Left cardiac atrium (tissue), 4 donors: ENCODE data around the gene EYS. TPM values are rescaled to one million over a fixed set of nuclear protein-coding genes. Genes with fewer than 3 reads are reported as not detected.
A peak's percentile ranks its signal among the peaks of the same experiment; 100 is the strongest.
"Not testable (repeated sequence)": the region's sequence is repeated elsewhere in the genome, so short reads cannot be mapped to it uniquely, and the experiment has no call there.

Experiments
- ATAC-seq, 2 donors: fragments of 200-7000 bp; cut with Tn5 transposase; one replicate each; pipeline ENCODE4 v1.9.1; 2020; ENCODE audit warnings: mild to moderate bottlenecking in 2 of 2, moderate library complexity in 2 of 2
- DNase-seq: peaks from one replicate; pipeline ENCODE4 v3.0.0-alpha.2; 2020
- intact Hi-C, 2 donors: fragments of 100-400 bp; cut with DNase I; formaldehyde crosslinking; loops; one replicate each; pipeline versions ENCODE4 v1.14.1 to v1.15.1; 2022 to 2023
- total RNA-seq, 2 donors: library from RNA; stranded (reverse); fragmentation: NEBNext Ultra II Directional; extraction: Animal tissue kit (Norgen Biotek cat#: 25700); gene quantifications; one replicate each; pipeline ENCODE4 v1.2.1, GENCODE V29; 2021
- donor health status: DM: no; HTN: yes; CAD: no.
- donor health status: DM: no; HTN: yes; CAD: no; lungs with severe emphysema.
- donor health status: DM: yes; HTN: yes; CAD: no.
- donor health status: Dilated cardiomyopathy.

The EYS gene
- total RNA-seq, 2 donors from 2014 or later = 0.44 TPM; not detected in 1

DNA sequence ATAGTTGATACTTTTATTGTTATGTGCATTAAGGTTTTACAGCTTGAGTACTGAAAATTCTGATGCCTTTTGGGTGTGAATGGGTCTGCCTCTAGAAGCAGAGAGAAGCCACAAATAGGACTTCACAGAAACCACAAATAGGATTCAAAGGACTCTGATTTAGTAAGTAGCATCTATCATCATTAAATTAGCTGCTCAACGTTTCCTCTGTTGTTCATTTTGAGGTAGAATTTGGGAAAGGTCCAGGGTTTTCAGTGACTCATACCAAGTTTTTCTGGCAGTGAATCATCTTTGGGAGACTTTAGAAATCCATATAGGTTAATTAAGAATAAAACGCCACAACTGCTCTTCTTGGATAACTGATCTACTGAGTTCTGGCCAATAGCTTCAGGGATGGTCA is 1966.3 kb downstream of the EYS start:
- DNase-seq (no peak), ATAC-seq (peak in 1 of 2 donors; percentile 36)
- intact Hi-C loops = no loop called here

- DNase-seq (no peak), ATAC-seq (no peak)
- intact Hi-C loops = no loop called here
These were observed 1967.8 kb downstream of the EYS start for GRCh38 chr6:63739094-63739687.

- intact Hi-C loops, ATAC-seq, DNase-seq: not testable (repeated sequence)
These were observed 1968.8 kb downstream of the EYS start for GRCh38 chr6:63738190-63738589.

GRCh38 chr6:63734923-63735322 is 1972.1 kb downstream of the EYS start:
- no peak for DNase-seq
- no peak for ATAC-seq
- intact Hi-C loops = no loop called here

GRCh38 chr6:63732336-63732735 is 1974.7 kb downstream of the EYS start:
- no peak for DNase-seq
- intact Hi-C loops = no loop called here
- no peak for ATAC-seq

DNA sequence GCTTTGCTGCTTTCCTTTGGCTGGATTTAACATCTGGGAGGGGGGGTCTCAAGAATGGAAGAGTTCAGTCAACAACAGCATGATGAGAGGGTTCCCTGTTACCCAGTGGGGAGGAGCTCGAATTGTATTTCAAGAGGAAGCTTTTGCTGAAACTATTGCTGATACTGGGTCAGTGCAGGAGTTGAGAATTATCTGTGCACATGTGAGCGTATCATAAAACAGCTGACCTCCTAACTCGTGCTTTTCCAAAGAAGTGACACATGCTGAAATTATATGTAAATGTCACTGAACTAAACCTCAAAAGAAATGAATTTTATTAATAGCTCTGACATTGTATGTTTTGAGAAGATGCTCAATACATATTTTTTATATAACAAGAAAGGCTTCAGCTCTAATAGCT is 1975.1 kb downstream of the EYS start:
- DNase-seq = no peak
- intact Hi-C loops = no loop called here
- no peak for ATAC-seq

DNA sequence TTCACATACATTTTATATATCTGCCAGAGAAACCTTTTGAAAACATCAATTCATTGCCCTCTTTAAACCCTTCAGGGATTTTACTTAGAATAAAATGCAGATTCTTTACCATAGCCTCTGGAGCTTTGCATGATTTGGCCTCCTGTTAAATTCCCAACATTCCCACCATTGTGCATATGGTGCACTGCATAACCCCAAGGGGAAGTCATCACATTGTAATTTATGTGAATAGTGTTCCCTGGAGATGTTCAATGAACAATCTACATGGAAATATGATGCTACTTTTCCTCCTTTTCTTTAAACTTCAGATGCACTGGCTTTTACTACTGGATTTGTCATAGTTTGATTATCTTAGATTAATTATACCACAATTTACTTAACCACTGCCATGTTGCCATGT is 1976.7 kb downstream of the EYS start:
- no peak for DNase-seq
- no peak for ATAC-seq
- intact Hi-C loops = no loop called here

GRCh38 chr6:63724721-63725120 is 1982.3 kb downstream of the EYS start:
- ATAC-seq = no peak
- intact Hi-C loops = no loop called here
- DNase-seq = no peak

GRCh38 chr6:63721181-63721580 is 1985.8 kb downstream of the EYS start:
- intact Hi-C loops = no loop called here

DNA sequence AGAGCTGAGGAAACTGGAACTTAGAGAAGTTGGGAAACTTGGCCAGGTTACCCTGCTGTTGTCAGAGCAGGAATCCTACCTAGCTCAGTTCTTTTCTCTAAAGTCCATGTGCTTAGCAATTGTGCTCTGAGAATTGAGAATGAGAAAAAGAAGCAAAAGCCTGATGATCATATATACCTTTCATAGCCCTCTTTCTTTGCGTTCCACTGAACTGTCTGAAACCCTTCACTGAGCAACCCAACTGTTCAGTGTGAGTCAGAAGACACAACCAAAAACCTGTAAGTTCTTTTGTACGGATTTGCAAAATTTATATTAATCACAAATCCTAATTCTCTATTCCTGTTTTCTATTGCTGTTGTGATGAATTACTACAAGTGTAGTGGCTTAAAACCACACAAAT is 1990.9 kb downstream of the EYS start:
- intact Hi-C loops = no loop called here
- ATAC-seq (no peak), DNase-seq (no peak)

More at GRCh38 chr6:63721181-63721580, 1985.8 kb downstream of the EYS start:
- no peak for DNase-seq
- ATAC-seq = no peak

DNA sequence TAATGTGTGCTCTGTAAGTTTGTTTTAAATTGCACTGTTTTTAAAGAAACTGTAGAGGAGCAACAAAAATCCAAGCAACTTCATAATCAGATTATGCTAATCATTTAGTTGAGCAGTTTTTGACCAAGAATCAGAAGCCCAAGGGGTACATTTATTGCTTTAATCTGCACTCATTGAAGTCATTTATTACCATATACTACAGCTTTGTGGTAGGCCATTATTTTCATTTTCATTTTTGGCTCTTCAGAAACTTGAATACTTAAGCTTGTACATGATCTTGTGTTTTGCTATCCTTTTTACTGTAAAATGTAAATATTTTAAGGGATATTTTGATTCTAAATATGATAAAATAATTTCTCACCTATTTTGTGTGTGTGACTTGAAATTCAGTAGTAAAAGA is 1992.9 kb downstream of the EYS start:
- intact Hi-C loops = no loop called here
- no peak for DNase-seq
- ATAC-seq = no peak

DNA sequence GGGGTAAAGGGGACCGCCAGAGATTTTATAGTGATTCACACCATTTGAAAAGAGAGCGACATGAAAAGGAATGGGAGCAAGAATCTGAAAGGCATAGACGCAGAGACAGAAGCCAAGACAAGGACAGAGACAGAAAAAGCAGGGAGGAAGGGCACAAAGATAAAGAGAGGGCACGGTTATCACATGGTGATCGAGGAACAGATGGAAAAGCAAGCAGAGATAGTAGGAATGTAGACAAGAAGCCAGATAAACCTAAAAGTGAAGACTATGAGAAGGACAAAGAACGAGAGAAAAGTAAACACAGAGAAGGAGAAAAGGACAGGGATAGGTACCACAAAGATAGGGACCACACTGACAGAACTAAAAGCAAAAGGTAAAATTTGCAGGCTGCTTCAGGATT is 1993.7 kb downstream of the EYS start:
- intact Hi-C loops = no loop called here

GRCh38 chr6:63709148-63709547 is 1997.9 kb downstream of the EYS start:
- DNase-seq (no peak), ATAC-seq (no peak)
- intact Hi-C loops = no loop called here

More for the DNA sequence above, 1993.7 kb downstream of the EYS start:
- DNase-seq (no peak), ATAC-seq (no peak)

DNA sequence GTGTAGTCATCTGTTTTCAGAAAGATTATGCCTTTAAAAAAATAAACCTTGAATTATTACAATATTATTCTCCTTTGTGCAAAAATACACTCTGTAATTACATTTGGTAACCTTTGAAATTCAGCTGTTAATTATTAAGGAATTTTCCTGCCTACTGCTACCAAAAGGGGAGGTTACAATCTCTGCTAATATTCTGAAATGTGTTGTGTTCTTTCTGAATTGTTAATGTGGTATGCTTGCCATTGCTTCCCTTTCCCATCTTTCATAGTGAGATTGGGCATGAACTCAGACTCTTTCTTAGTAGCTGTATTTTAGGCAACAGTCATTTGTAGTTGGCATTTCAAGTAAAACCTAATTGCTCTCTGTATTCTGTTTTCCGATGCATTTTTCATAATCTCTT is 1998.4 kb downstream of the EYS start:
- no peak for ATAC-seq
- no peak for DNase-seq
- intact Hi-C loops = no loop called here

DNA sequence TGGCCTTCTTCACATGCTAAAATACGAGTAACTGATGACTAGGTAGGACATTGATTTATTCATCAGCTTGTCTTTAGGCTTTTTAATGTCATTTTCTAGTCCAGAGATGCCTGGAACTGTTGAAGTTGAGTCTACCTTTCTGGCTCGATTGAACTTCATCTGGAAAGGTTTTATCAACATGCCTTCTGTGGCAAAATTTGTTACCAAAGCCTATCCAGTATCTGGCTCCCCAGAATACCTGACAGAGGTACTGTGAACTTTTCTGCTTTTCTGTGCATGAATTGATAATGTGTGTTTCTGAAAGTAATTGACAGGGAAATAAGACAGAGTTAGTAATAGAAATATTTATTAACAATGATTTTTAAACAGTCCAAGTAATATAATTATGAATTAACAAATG is 2000.4 kb downstream of the EYS start:
- intact Hi-C loops = no loop called here
- ATAC-seq = no peak
- DNase-seq = no peak

- intact Hi-C loops = no loop called here
- no peak for ATAC-seq
- DNase-seq = no peak
These were observed 2001.3 kb downstream of the EYS start for GRCh38 chr6:63705707-63706106.

DNA sequence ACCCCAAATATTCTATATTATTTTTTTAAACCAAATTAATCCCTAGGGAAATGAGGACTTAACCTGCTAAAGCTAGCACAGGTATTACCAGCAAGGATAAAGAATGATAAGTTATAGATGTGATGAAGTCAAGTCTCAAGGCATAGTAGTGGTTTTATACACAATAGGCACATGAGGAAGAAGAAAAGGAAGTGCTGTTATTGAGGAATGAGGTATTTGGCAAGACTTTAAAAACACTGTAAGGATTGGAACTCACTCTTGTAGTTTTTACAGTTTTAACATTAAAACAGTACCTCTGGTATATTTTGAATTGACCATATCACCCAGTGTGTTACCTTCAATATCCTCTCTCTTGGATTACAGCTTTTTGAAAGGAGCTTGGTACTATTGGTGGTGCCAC is 2016.8 kb downstream of the EYS start:
- DNase-seq (no peak), ATAC-seq (no peak)
- intact Hi-C loops = no loop called here

GRCh38 chr6:63689421-63689820 is 2017.6 kb downstream of the EYS start:
- DNase-seq = no peak
- intact Hi-C loops = no loop called here
- no peak for ATAC-seq

- intact Hi-C loops = no loop called here
- ATAC-seq = no peak
These were observed 2021.3 kb downstream of the EYS start for GRCh38 chr6:63685446-63686379.

DNA sequence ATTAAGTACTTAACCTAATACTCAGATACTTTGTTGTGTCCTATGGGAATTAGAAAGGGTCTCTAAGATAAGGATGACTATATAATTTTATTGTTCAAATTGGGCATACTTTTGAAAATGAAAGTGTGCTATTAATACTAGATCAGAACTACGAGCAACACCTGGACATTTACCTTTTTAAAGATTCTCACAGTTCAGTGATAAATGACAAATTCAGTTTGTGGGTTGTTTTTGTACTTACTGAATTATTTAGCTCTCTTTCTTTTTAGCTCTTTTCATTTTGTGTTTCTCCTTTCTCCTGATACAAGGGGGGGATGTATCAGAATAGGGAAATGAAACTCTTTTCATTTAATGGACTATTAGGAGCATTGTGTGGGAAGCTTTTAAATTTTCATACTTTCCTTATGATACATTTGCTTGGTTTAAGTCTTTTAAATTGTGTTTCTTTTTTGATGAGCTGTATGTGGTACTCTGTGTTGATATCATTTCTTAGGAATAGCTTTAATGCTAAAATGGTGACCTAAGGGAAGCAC is 2023.9 kb downstream of the EYS start:
- DNase-seq (no peak), ATAC-seq (no peak)
- intact Hi-C loops = no loop called here

More at GRCh38 chr6:63685446-63686379, 2021.3 kb downstream of the EYS start:
- DNase-seq = no peak
